ENCODE results near the gene SLC7A7. TPM values are rescaled to one million over a fixed set of nuclear protein-coding genes. Genes with fewer than 3 reads are reported as not detected.
"Not testable (repeated sequence)": the region's sequence is repeated elsewhere in the genome, so short reads cannot be mapped to it uniquely, and the experiment has no call there.

The SLC7A7 gene
- total RNA-seq, 1 donor: 3.9 TPM

- no peak for TF ChIP-seq CTCF (IDR thresholded peaks at IDR 0.05; ENCODE audit: insufficient read depth, low read depth, low read length)
- H3K4me3 ChIP-seq (ENCODE audit: low read depth, low read length): peak overlapping the region; percentile 97
- peak; percentile 65 for DNase-seq (ENCODE audit: low read depth)
These were observed 22.0 kb upstream of the SLC7A7 start for GRCh38 chr14:22837114-22837749.

- peak within 1 kb of the TSS; percentile 97 for H3K4me3 ChIP-seq (ENCODE audit: low read depth, low read length)
- peak; percentile 54 for TF ChIP-seq CTCF (IDR thresholded peaks at IDR 0.05; ENCODE audit: insufficient read depth, low read depth, low read length)
- peak; percentile 94 for DNase-seq (ENCODE audit: low read depth)
These were observed 21.3 kb upstream of the SLC7A7 start, which contains the start of gene MMP14 for GRCh38 chr14:22836301-22837113. Gene MMP14, plus strand, starts transcription at chr14:22836585. Its CDS starts 233 bp downstream, at chr14:22836818.

GRCh38 chr14:22835505-22835904 is 20.3 kb upstream of the SLC7A7 start:
- no peak for TF ChIP-seq CTCF (IDR thresholded peaks at IDR 0.05; ENCODE audit: insufficient read depth, low read depth, low read length)
- H3K4me3 ChIP-seq (ENCODE audit: low read depth, low read length): no peak overlapping the region
- DNase-seq (ENCODE audit: low read depth): no peak

- peak overlapping the region; percentile 95 for H3K4me3 ChIP-seq (ENCODE audit: low read depth, low read length)
- no peak for TF ChIP-seq CTCF (IDR thresholded peaks at IDR 0.05; ENCODE audit: insufficient read depth, low read depth, low read length)
- DNase-seq (ENCODE audit: low read depth): no peak
These were observed 15.3 kb upstream of the SLC7A7 start for GRCh38 chr14:22830443-22831010.

GRCh38 chr14:22829661-22830442 is 14.6 kb upstream of the SLC7A7 start, which contains the start of gene MRPL52:
Gene MRPL52, plus strand, starts transcription at chr14:22829887. Its CDS starts 26 bp downstream, at chr14:22829913.
- H3K4me3 ChIP-seq (ENCODE audit: low read depth, low read length): peak within 1 kb of the TSS; percentile 95
- no peak for TF ChIP-seq CTCF (IDR thresholded peaks at IDR 0.05; ENCODE audit: insufficient read depth, low read depth, low read length)
- DNase-seq (ENCODE audit: low read depth): peak; percentile 88

GRCh38 chr14:22829076-22829660 is 13.9 kb upstream of the SLC7A7 start:
- not testable (repeated sequence) for DNase-seq (ENCODE audit: low read depth); H3K4me3 ChIP-seq (ENCODE audit: low read depth, low read length)
